LNCaP clone FGC (cell line): ENCODE results near the gene ZHX3.
"Not testable (repeated sequence)": the region's sequence is repeated elsewhere in the genome, so short reads cannot be mapped to it uniquely, and the experiment has no call there.

Experiments used
- DNase-seq: peaks from one replicate; pipeline ENCODE4 v3.0.0-alpha.2; 2011; ENCODE audit warnings: low read depth
- H3K4me3 ChIP-seq: 2 replicates; pipeline ENCODE4 v1.5.1; 2011; ENCODE audit warnings: mild to moderate bottlenecking, low read depth, low read length, control low read depth
- TF ChIP-seq, protein P1 (sequence below): IDR thresholded peaks from 2 replicates; pipeline ENCODE4 v1.5.1; 2012; ENCODE audit warnings: mild to moderate bottlenecking; ENCODE audit not compliant: control insufficient read depth, insufficient read depth; ENCODE audit errors: extremely low read depth

The ZHX3 gene

GRCh38 chr20:41248368-41249024, 69.0 kb downstream of the ZHX3 start:
- DNase-seq = no peak
- TF ChIP-seq, protein P1, sequence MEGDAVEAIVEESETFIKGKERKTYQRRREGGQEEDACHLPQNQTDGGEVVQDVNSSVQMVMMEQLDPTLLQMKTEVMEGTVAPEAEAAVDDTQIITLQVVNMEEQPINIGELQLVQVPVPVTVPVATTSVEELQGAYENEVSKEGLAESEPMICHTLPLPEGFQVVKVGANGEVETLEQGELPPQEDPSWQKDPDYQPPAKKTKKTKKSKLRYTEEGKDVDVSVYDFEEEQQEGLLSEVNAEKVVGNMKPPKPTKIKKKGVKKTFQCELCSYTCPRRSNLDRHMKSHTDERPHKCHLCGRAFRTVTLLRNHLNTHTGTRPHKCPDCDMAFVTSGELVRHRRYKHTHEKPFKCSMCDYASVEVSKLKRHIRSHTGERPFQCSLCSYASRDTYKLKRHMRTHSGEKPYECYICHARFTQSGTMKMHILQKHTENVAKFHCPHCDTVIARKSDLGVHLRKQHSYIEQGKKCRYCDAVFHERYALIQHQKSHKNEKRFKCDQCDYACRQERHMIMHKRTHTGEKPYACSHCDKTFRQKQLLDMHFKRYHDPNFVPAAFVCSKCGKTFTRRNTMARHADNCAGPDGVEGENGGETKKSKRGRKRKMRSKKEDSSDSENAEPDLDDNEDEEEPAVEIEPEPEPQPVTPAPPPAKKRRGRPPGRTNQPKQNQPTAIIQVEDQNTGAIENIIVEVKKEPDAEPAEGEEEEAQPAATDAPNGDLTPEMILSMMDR = no peak
- no peak overlapping the region for H3K4me3 ChIP-seq

- H3K4me3 ChIP-seq = no peak overlapping the region
- TF ChIP-seq, protein P1 = no peak
- no peak for DNase-seq
Observed at GRCh38 chr20:41247523-41248367, 69.8 kb downstream of the ZHX3 start.

DNA sequence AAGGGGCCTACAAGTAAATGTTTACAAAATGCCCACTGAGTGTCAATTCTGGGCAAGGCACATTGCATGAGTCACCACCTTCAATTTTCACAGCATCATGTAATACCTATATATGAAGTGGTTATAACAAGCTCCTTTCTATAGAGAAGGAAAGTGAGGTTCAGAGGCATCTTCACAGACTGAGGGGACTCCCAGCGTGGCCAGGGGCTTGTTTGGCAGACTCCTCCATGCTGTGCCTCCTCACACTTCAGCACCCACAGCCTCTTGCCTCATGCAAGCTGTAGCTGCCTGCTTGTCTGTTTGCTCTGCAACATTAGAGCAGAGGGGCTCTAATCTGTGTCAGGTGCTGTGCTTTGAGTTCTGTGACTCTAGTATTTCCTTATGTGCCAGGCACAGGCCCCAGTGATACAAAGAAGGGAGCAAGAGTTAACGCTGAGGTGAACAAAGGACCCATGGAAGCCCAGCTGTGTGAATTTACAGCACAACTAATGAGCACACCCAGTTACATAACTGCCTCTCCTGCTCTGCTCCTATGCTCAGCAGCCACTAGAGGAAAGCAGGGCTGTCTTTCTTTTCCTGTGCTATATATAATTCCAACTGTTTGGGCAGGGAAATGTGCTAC, 72.3 kb downstream of the ZHX3 start:
- DNase-seq = no peak
- TF ChIP-seq, protein P1 = no peak
- H3K4me3 ChIP-seq = no peak overlapping the region

DNA sequence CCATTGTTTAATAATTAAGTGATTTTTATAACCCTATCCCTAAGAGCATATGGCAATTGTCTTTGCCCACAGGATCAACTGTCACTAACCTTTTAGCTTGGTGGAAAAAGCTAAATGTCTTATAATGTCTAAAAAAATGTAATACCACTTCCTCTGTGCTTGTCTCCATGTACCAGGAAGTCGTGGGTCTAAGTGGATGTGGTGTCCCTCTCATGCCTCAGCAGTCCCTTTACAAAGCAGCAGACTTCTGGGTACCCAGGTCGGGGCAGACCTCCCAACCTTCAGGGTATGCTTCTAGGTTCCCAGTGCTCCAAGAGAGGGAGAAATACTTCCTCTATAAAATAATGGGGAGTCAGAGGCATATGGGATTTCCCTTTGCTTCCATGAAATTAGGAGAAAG, 74.7 kb downstream of the ZHX3 start:
- no peak overlapping the region for H3K4me3 ChIP-seq
- TF ChIP-seq, protein P1 = no peak
- no peak for DNase-seq

- no peak overlapping the region for H3K4me3 ChIP-seq
- DNase-seq = no peak
- TF ChIP-seq, protein P1 = no peak
Observed at GRCh38 chr20:41242352-41242751, 75.2 kb downstream of the ZHX3 start.

DNA sequence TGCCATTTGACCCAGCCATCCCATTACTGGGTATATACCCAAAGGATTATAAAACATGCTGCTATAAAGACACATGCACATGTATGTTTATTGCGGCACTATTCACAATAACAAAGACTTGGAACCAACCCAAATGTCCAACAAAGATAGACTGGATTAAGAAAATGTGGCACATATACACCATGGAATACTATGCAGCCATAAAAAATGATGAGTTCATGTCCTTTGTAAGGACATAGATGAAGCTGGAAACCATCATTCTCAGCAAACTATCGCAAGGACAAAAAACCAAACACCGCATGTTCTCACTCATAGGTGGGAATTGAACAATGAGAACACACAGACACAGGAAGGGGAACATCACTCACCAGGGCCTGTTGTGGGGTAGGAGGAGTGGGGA, 80.3 kb downstream of the ZHX3 start:
- DNase-seq, H3K4me3 ChIP-seq: not testable (repeated sequence)

GRCh38 chr20:41236818-41237217, 80.7 kb downstream of the ZHX3 start:
- not testable (repeated sequence) for DNase-seq, H3K4me3 ChIP-seq
